SK-N-SH treated with all-trans-retinoic acid at 6 μM for 48 hours (cell line): ENCODE data around the gene ADNP.

ENCODE experiments used
- ATAC-seq: fragments of 200-7000 bp; cut with Tn5 transposase; 3 replicates; pipeline ENCODE4 v1.9.1; 2020; ENCODE audit warnings: mild to moderate bottlenecking, moderate library complexity
- ARNTL ChIP-seq: fragments of 450-650 bp; formaldehyde crosslinking; IDR thresholded peaks from 2 replicates; pipeline ENCODE4 v1.5.0; 2020; ENCODE audit warnings: low read depth, mild to moderate bottlenecking, moderate library complexity, borderline replicate concordance
- BACH2 ChIP-seq: fragments of 250-450 bp; sonication (Bioruptor Pico); IDR thresholded peaks from 2 replicates; pipeline ENCODE4 v1.9.0; 2021; ENCODE audit warnings: mild to moderate bottlenecking, borderline replicate concordance
- CSDC2 ChIP-seq: fragments of 250-450 bp; sonication (Bioruptor Pico); IDR thresholded peaks from 2 replicates; pipeline ENCODE4 v1.5.0; 2020; ENCODE audit warnings: mild to moderate bottlenecking, moderate library complexity
- ESRRG ChIP-seq: fragments of 250-450 bp; sonication (Bioruptor Pico); IDR thresholded peaks from 2 replicates; pipeline ENCODE4 v1.6.1; 2021; ENCODE audit warnings: mild to moderate bottlenecking
- GLIS3 ChIP-seq: fragments of 250-450 bp; sonication (Bioruptor Pico); IDR thresholded peaks from 2 replicates; pipeline ENCODE4 v1.5.0; 2020; ENCODE audit warnings: mild to moderate bottlenecking, moderate library complexity
- ISL1 ChIP-seq: fragments of 250-450 bp; sonication (Bioruptor Pico); IDR thresholded peaks from 2 replicates; pipeline ENCODE4 v2.1.2; 2022; ENCODE audit warnings: mild to moderate bottlenecking, moderate library complexity
- OSR1 ChIP-seq: fragments of 250-450 bp; sonication (Bioruptor Pico); IDR thresholded peaks from 2 replicates; pipeline ENCODE4 v1.8.0; 2022; ENCODE audit warnings: moderate library complexity, mild to moderate bottlenecking, inconsistent platforms
- POU6F1 ChIP-seq: fragments of 250-450 bp; sonication (Bioruptor Pico); IDR thresholded peaks from 2 replicates; pipeline ENCODE4 v1.8.0; 2021; ENCODE audit warnings: low read depth, mild to moderate bottlenecking, moderate library complexity, borderline replicate concordance
- PPARA ChIP-seq: fragments of 250-450 bp; sonication (Bioruptor Pico); IDR thresholded peaks from 2 replicates; pipeline ENCODE4 v1.5.0; 2020; ENCODE audit warnings: mild to moderate bottlenecking, borderline replicate concordance
- SNAI2 ChIP-seq: fragments of 250-450 bp; sonication (Bioruptor Pico); IDR thresholded peaks from 2 replicates; pipeline ENCODE4 v1.5.0; 2020; ENCODE audit warnings: mild to moderate bottlenecking, moderate library complexity
- TCF4 ChIP-seq: fragments of 250-450 bp; sonication (Bioruptor Pico); IDR thresholded peaks from 2 replicates; pipeline ENCODE4 v1.8.0; 2021; ENCODE audit warnings: mild to moderate bottlenecking, moderate library complexity, borderline replicate concordance
- TOX ChIP-seq: fragments of 250-450 bp; sonication (Bioruptor Pico); IDR thresholded peaks from 2 replicates; pipeline ENCODE4 v1.8.0; 2021; ENCODE audit warnings: mild to moderate bottlenecking, moderate library complexity, borderline replicate concordance
- ZC3H10 ChIP-seq: fragments of 250-450 bp; sonication (Bioruptor Pico); IDR thresholded peaks from 2 replicates; pipeline ENCODE4 v1.5.1; 2021; ENCODE audit warnings: mild to moderate bottlenecking, moderate library complexity
- ZFP30 ChIP-seq: fragments of 450-650 bp; formaldehyde crosslinking; IDR thresholded peaks from 2 replicates; pipeline ENCODE4 v1.5.0; 2022; ENCODE audit warnings: mild to moderate bottlenecking, moderate library complexity
- ZNF565 ChIP-seq: fragments of 450-650 bp; formaldehyde crosslinking; conservative IDR thresholded peaks from 2 replicates; pipeline ENCODE4 v1.5.0; 2020; ENCODE audit warnings: low read depth, mild to moderate bottlenecking, moderate library complexity
- ZNF70 ChIP-seq: fragments of 450-650 bp; formaldehyde crosslinking; IDR thresholded peaks from 2 replicates; pipeline ENCODE4 v1.5.0; 2020; ENCODE audit warnings: mild to moderate bottlenecking, moderate library complexity
- ZNF8 ChIP-seq: fragments of 450-650 bp; formaldehyde crosslinking; IDR thresholded peaks from 2 replicates; pipeline ENCODE4 v1.5.0; 2020; ENCODE audit warnings: mild to moderate bottlenecking, moderate library complexity
- TF ChIP-seq, protein P1 (sequence below): fragments of 250-450 bp; sonication (Bioruptor Pico); IDR thresholded peaks from 2 replicates; pipeline ENCODE4 v1.5.1; 2021; ENCODE audit warnings: mild to moderate bottlenecking, moderate library complexity
- TF ChIP-seq, protein P2 (sequence below): fragments of 250-450 bp; sonication (Bioruptor Pico); IDR thresholded peaks from 2 replicates; pipeline ENCODE4 v1.5.1; 2020; ENCODE audit warnings: low read depth, mild to moderate bottlenecking, moderate library complexity
- TF ChIP-seq, protein P3 (sequence below): fragments of 250-450 bp; sonication (Bioruptor Pico); IDR thresholded peaks from 2 replicates; pipeline ENCODE4 v1.5.0; 2020; ENCODE audit warnings: mild to moderate bottlenecking, moderate library complexity
- TF ChIP-seq, protein P4 (sequence below): fragments of 250-450 bp; sonication (Bioruptor Pico); IDR thresholded peaks from 2 replicates; pipeline ENCODE4 v1.8.0; 2020; ENCODE audit warnings: mild to moderate bottlenecking, moderate library complexity, borderline replicate concordance

The ADNP gene

GRCh38 chr20:50876063-50876685 is 55.1 kb downstream of the ADNP start:
- no peak for ATAC-seq
- TF ChIP-seq ZNF70 (CRISPR knock-in tag) (no peak), OSR1 (CRISPR knock-in tag) (no peak), ZNF565 (CRISPR knock-in tag) (no peak), GLIS3 (no peak), PPARA (no peak), ZFP30 (CRISPR knock-in tag) (no peak), CSDC2 (CRISPR knock-in tag) (no peak), SNAI2 (CRISPR knock-in tag) (no peak)
- TF ChIP-seq, protein P1, sequence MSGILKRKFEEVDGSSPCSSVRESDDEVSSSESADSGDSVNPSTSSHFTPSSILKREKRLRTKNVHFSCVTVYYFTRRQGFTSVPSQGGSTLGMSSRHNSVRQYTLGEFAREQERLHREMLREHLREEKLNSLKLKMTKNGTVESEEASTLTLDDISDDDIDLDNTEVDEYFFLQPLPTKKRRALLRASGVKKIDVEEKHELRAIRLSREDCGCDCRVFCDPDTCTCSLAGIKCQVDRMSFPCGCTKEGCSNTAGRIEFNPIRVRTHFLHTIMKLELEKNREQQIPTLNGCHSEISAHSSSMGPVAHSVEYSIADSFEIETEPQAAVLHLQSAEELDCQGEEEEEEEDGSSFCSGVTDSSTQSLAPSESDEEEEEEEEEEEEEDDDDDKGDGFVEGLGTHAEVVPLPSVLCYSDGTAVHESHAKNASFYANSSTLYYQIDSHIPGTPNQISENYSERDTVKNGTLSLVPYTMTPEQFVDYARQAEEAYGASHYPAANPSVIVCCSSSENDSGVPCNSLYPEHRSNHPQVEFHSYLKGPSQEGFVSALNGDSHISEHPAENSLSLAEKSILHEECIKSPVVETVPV (CRISPR knock-in tag) = no peak
- TF ChIP-seq, protein P2, sequence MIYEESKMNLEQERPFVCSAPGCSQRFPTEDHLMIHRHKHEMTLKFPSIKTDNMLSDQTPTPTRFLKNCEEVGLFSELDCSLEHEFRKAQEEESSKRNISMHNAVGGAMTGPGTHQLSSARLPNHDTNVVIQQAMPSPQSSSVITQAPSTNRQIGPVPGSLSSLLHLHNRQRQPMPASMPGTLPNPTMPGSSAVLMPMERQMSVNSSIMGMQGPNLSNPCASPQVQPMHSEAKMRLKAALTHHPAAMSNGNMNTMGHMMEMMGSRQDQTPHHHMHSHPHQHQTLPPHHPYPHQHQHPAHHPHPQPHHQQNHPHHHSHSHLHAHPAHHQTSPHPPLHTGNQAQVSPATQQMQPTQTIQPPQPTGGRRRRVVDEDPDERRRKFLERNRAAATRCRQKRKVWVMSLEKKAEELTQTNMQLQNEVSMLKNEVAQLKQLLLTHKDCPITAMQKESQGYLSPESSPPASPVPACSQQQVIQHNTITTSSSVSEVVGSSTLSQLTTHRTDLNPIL = no peak
- TF ChIP-seq, protein P3, sequence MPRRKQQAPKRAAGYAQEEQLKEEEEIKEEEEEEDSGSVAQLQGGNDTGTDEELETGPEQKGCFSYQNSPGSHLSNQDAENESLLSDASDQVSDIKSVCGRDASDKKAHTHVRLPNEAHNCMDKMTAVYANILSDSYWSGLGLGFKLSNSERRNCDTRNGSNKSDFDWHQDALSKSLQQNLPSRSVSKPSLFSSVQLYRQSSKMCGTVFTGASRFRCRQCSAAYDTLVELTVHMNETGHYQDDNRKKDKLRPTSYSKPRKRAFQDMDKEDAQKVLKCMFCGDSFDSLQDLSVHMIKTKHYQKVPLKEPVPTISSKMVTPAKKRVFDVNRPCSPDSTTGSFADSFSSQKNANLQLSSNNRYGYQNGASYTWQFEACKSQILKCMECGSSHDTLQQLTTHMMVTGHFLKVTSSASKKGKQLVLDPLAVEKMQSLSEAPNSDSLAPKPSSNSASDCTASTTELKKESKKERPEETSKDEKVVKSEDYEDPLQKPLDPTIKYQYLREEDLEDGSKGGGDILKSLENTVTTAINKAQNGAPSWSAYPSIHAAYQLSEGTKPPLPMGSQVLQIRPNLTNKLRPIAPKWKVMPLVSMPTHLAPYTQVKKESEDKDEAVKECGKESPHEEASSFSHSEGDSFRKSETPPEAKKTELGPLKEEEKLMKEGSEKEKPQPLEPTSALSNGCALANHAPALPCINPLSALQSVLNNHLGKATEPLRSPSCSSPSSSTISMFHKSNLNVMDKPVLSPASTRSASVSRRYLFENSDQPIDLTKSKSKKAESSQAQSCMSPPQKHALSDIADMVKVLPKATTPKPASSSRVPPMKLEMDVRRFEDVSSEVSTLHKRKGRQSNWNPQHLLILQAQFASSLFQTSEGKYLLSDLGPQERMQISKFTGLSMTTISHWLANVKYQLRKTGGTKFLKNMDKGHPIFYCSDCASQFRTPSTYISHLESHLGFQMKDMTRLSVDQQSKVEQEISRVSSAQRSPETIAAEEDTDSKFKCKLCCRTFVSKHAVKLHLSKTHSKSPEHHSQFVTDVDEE (CRISPR knock-in tag) = no peak
- TF ChIP-seq, protein P4, sequence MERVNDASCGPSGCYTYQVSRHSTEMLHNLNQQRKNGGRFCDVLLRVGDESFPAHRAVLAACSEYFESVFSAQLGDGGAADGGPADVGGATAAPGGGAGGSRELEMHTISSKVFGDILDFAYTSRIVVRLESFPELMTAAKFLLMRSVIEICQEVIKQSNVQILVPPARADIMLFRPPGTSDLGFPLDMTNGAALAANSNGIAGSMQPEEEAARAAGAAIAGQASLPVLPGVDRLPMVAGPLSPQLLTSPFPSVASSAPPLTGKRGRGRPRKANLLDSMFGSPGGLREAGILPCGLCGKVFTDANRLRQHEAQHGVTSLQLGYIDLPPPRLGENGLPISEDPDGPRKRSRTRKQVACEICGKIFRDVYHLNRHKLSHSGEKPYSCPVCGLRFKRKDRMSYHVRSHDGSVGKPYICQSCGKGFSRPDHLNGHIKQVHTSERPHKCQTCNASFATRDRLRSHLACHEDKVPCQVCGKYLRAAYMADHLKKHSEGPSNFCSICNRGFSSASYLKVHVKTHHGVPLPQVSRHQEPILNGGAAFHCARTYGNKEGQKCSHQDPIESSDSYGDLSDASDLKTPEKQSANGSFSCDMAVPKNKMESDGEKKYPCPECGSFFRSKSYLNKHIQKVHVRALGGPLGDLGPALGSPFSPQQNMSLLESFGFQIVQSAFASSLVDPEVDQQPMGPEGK = no peak

DNA sequence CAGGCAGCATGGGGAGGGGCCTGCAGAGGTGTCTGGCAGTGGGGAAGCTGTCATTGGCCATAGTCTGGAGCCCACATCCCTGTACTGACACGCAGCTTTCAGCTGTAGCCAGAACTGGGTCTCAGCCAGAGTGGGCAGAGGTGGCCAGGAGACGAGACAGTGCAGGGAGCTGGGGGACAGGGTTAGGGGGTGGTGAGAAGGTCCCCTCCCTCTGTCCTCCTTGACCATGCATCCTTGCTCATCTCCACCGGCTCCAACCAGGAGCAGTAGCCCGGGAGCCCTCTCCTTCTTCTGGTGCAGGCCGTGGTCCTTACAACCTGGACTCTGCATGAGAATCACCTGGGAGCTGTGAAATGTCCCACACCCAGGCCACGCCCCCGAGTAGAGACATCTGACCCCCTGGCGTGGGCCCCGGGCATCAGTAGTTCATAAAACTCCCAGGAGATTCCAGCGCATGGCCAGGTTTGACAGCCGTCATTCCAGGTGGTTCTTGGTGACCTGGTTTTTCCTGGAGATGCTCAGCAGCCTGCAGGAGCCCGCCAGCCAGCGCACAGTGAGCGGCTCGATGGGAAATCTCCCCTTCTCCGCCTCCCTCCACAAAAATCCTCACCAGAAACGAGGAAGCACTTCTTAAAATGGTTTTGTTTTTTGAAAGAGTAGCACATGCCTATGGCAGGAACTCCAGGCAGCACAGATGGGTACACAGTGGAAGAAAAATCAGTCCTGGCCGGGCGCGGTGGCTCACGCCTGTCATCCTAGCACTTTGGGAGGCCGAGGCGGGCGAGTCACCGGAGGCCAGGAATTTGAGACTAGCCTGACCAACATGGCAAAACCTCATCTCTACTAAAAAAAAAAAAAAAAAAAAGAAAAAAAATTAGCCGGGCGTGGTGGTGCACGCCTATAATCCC is 56.2 kb downstream of the ADNP start:
- TF ChIP-seq ZC3H10 = no peak
- no peak for TF ChIP-seq ISL1
- TF ChIP-seq TCF4 (CRISPR knock-in tag) = no peak
- ATAC-seq = no peak

- TF ChIP-seq ZC3H10 = no peak
- no peak for TF ChIP-seq ZNF70 (CRISPR knock-in tag)
- TF ChIP-seq, protein P4 = no peak
- TF ChIP-seq, protein P2 = no peak
- TF ChIP-seq PPARA = no peak
- TF ChIP-seq, protein P1 (CRISPR knock-in tag) = no peak
- TF ChIP-seq TOX = no peak
- TF ChIP-seq BACH2 (CRISPR knock-in tag) = no peak
- TF ChIP-seq ZNF8 (CRISPR knock-in tag) = no peak
- no peak for TF ChIP-seq SNAI2 (CRISPR knock-in tag)
- no peak for TF ChIP-seq ARNTL (CRISPR knock-in tag)
- no peak for TF ChIP-seq POU6F1 (CRISPR knock-in tag)
- no peak for TF ChIP-seq ESRRG (CRISPR knock-in tag)
- no peak for TF ChIP-seq OSR1 (CRISPR knock-in tag)
- TF ChIP-seq, all 23 proteins: peak for 0
- ATAC-seq = no peak
These were observed 57.0 kb downstream of the ADNP start for GRCh38 chr20:50874111-50874757.
